ENCODE data around the gene CRELD1. TPM values are rescaled to one million over a fixed set of nuclear protein-coding genes. Genes with fewer than 3 reads are reported as not detected.
A peak's percentile ranks its signal among the peaks of the same experiment; 100 is the strongest.

The CRELD1 gene
- total and polyA plus RNA-seq, 2 experiments from 2014 or later: 43.9 to 82.9 TPM

DNA sequence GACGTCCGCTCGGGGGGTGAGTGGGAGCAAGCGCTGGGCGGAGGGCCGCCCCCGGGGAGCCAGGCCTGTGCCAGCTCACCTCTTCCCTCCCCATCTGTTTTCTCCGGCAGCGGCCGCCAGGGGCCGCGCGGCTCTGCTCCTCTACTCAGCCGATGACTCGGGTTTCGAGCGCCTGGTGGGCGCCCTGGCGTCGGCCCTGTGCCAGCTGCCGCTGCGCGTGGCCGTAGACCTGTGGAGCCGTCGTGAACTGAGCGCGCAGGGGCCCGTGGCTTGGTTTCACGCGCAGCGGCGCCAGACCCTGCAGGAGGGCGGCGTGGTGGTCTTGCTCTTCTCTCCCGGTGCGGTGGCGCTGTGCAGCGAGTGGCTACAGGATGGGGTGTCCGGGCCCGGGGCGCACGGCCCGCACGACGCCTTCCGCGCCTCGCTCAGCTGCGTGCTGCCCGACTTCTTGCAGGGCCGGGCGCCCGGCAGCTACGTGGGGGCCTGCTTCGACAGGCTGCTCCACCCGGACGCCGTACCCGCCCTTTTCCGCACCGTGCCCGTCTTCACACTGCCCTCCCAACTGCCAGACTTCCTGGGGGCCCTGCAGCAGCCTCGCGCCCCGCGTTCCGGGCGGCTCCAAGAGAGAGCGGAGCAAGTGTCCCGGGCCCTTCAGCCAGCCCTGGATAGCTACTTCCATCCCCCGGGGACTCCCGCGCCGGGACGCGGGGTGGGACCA, 632 bp upstream of the CRELD1 start:
- TF ChIP-seq, protein P1, sequence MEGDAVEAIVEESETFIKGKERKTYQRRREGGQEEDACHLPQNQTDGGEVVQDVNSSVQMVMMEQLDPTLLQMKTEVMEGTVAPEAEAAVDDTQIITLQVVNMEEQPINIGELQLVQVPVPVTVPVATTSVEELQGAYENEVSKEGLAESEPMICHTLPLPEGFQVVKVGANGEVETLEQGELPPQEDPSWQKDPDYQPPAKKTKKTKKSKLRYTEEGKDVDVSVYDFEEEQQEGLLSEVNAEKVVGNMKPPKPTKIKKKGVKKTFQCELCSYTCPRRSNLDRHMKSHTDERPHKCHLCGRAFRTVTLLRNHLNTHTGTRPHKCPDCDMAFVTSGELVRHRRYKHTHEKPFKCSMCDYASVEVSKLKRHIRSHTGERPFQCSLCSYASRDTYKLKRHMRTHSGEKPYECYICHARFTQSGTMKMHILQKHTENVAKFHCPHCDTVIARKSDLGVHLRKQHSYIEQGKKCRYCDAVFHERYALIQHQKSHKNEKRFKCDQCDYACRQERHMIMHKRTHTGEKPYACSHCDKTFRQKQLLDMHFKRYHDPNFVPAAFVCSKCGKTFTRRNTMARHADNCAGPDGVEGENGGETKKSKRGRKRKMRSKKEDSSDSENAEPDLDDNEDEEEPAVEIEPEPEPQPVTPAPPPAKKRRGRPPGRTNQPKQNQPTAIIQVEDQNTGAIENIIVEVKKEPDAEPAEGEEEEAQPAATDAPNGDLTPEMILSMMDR (IDR thresholded peaks at IDR 0.05; ENCODE audit: poor library complexity): peak; percentile 70
- TF ChIP-seq EZH2phosphoT487 (IDR thresholded peaks at IDR 0.05; ENCODE audit: low read depth, severe bottlenecking, unreplicated experiment): no peak
- H3K4me1 ChIP-seq (ENCODE audit: insufficient read depth): peaks cover 29% of the 10 kb centered on the region
- H3K9me3 ChIP-seq (ENCODE audit: low read depth): no peaks in the 10 kb centered on the region
- no peaks in the 10 kb centered on the region for H4K20me1 ChIP-seq (ENCODE audit: insufficient read depth, poor library complexity, severe bottlenecking)
- H3K4me3 ChIP-seq: peak overlapping the region; percentile 60
- H3K36me3 ChIP-seq (replicated peaks; ENCODE audit: insufficient read depth, low read depth): no peaks in the 10 kb centered on the region
- H3K27me3 ChIP-seq: no peaks in the 10 kb centered on the region
- no peaks in the 10 kb centered on the region for H3K9me2 ChIP-seq (replicated peaks; ENCODE audit: insufficient read depth)
- H3K4me2 ChIP-seq: peak overlapping the region; percentile 99
- peak overlapping the region; percentile 95 for H3K27ac ChIP-seq
- H3K79me2 ChIP-seq: peaks cover 26% of the 10 kb centered on the region
- WGBS (ENCODE audit: low lambda C conversion rate, missing lambda C conversion rate): 2% methylated on average over 69 of the region's 77 CpGs
- peak; percentile 92 for DNase-seq (ENCODE audit: low spot score)
- H2AFZ ChIP-seq: peak overlapping the region; percentile 86

DNA sequence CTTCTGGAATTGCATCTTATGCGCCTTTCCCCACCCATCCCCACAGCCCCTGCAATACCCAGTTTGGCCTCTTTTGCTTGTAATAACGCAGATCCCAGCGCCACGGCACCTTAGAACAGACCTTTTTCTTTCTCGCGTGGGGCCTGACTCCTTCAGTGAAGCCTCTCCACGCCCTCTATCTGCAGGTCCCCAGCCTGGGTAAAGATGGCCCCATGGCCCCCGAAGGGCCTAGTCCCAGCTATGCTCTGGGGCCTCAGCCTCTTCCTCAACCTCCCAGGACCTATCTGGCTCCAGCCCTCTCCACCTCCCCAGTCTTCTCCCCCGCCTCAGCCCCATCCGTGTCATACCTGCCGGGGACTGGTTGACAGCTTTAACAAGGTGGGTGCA, 594 bp downstream of the CRELD1 start:
- H3K4me2 ChIP-seq: peak overlapping the region; percentile 99
- DNase-seq (ENCODE audit: low spot score): peak; percentile 39
- H3K9me3 ChIP-seq (ENCODE audit: low read depth): no peaks in the 10 kb centered on the region
- no peaks in the 10 kb centered on the region for H3K27me3 ChIP-seq
- peak overlapping the region; percentile 61 for H3K4me3 ChIP-seq
- H3K36me3 ChIP-seq (replicated peaks; ENCODE audit: insufficient read depth, low read depth): no peaks in the 10 kb centered on the region
- H2AFZ ChIP-seq: peak overlapping the region; percentile 62
- TF ChIP-seq EZH2 (IDR thresholded peaks at IDR 0.05; ENCODE audit: borderline replicate concordance): no peak
- TF ChIP-seq, protein P1 (IDR thresholded peaks at IDR 0.05; ENCODE audit: poor library complexity): peak; percentile 13
- TF ChIP-seq EZH2phosphoT487 (IDR thresholded peaks at IDR 0.05; ENCODE audit: low read depth, severe bottlenecking, unreplicated experiment): no peak
- peaks cover 26% of the 10 kb centered on the region for H3K79me2 ChIP-seq
- H4K20me1 ChIP-seq (ENCODE audit: insufficient read depth, poor library complexity, severe bottlenecking): no peaks in the 10 kb centered on the region
- no peaks in the 10 kb centered on the region for H3K9me2 ChIP-seq (replicated peaks; ENCODE audit: insufficient read depth)
- H3K4me1 ChIP-seq (ENCODE audit: insufficient read depth): peaks cover 29% of the 10 kb centered on the region
- WGBS (ENCODE audit: low lambda C conversion rate, missing lambda C conversion rate): 40% methylated on average over 11 of the region's 11 CpGs
- H3K27ac ChIP-seq: peak overlapping the region; percentile 95

DNA sequence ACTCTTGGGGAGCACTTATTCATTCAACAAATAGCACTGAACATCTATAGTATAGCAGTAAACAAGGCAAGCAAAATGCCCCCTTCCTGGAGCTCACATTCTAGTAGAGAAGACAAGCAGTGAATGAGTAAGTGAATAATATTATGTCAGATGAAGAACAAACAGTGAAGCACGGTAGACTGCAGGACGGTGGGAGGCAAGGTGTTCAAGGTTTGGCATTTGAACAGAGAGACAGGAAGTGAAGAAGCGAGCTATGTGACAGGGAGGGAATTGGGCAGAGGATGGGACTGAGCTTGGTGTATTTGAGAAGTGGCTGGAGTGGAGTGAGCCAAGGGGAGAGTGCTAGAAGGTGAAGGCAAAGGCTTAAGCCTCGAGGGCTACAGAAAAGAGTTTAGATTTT, 1.4 kb downstream of the CRELD1 start:
- Histone ChIP-seq H3K36me3 (replicated peaks; ENCODE audit: insufficient read depth, low read depth) (no peaks in the 10 kb centered on the region), H3K4me3 (no peak overlapping the region), H4K20me1 (ENCODE audit: insufficient read depth, poor library complexity, severe bottlenecking) (no peaks in the 10 kb centered on the region), H3K4me1 (ENCODE audit: insufficient read depth) (peaks cover 29% of the 10 kb centered on the region), H3K27ac (no peak overlapping the region), H2AFZ (no peak overlapping the region), H3K4me2 (peak overlapping the region; percentile 99), H3K79me2 (peaks cover 26% of the 10 kb centered on the region), H3K9me3 (ENCODE audit: low read depth) (no peaks in the 10 kb centered on the region), H3K9me2 (replicated peaks; ENCODE audit: insufficient read depth) (no peaks in the 10 kb centered on the region), H3K27me3 (no peaks in the 10 kb centered on the region)
- no peak for DNase-seq (ENCODE audit: low spot score)
- TF ChIP-seq EZH2 (IDR thresholded peaks at IDR 0.05; ENCODE audit: borderline replicate concordance) (no peak), EZH2phosphoT487 (IDR thresholded peaks at IDR 0.05; ENCODE audit: low read depth, severe bottlenecking, unreplicated experiment) (no peak)
- TF ChIP-seq, protein P1 (IDR thresholded peaks at IDR 0.05; ENCODE audit: poor library complexity): no peak
- WGBS (ENCODE audit: low lambda C conversion rate, missing lambda C conversion rate): 68% methylated on average over 4 of the region's 4 CpGs

Measured in hepatocyte (in vitro differentiated cells).